H1 (cell line): ENCODE results near the gene MBNL1. TPM values are rescaled to one million over a fixed set of nuclear protein-coding genes. Genes with fewer than 3 reads are reported as not detected.

ENCODE experiments used
- CTCF ChIA-PET: fragments of 300-600 bp; sonication (Branson Sonifier 250); formaldehyde crosslinking; loops from one replicate; lab custom pipeline; 2021; ENCODE audit not compliant: partially characterized antibody; lab: Charles Lee
- POLR2A ChIA-PET: fragments of 300-600 bp; sonication (Branson Sonifier 250); formaldehyde crosslinking; loops from one replicate; lab custom pipeline; 2021; ENCODE audit warnings: inconsistent platforms; ENCODE audit not compliant: partially characterized antibody; lab: Charles Lee
- DNase-seq, 2 experiments: peaks; one replicate each; pipeline versions ENCODE4 v3.0.0 to v3.0.0-alpha.2; 2010 to 2022; ENCODE audit warnings: low spot score in 2 of 2, low read depth in 1 of 2, mixed read lengths in 1 of 2
- FAIRE-seq: peaks from 2 replicates; lab custom pipeline; 2011; peaks lifted over from hg19 to GRCh38; lab: Jason Lieb, UNC
- H2AFZ ChIP-seq: 2 replicates; pipeline ENCODE4 v1.8.1; 2012; ENCODE audit warnings: low read length, inconsistent platforms
- H2AK5ac ChIP-seq: 2 replicates; pipeline ENCODE4 v1.6.1; 2013; ENCODE audit warnings: low read depth, low read length
- H2BK120ac ChIP-seq: replicated peaks from 2 replicates; pipeline ENCODE3; 2013; ENCODE audit warnings: low read depth, low read length, inconsistent platforms
- H2BK12ac ChIP-seq: 2 replicates; pipeline ENCODE4 v1.6.1; 2013; ENCODE audit warnings: low read depth, low read length
- H2BK15ac ChIP-seq: 2 replicates; pipeline ENCODE4 v1.6.1; 2013; ENCODE audit warnings: low read length
- H2BK20ac ChIP-seq: 2 replicates; pipeline ENCODE4 v1.6.1; 2013; ENCODE audit warnings: low read length
- H2BK5ac ChIP-seq: 2 replicates; pipeline ENCODE4 v1.6.1; 2013; ENCODE audit warnings: low read depth, low read length
- H3K14ac ChIP-seq: 2 replicates; pipeline ENCODE4 v1.6.1; 2013; ENCODE audit warnings: inconsistent platforms; ENCODE audit not compliant: insufficient read length
- H3K18ac ChIP-seq: 2 replicates; pipeline ENCODE4 v1.6.1; 2013; ENCODE audit warnings: low read length; ENCODE audit errors: extremely low read depth
- H3K23ac ChIP-seq: 2 replicates; pipeline ENCODE4 v1.6.1; 2013; ENCODE audit warnings: inconsistent platforms; ENCODE audit not compliant: insufficient read length
- H3K23me2 ChIP-seq: 2 replicates; pipeline ENCODE4 v1.6.1; 2013; ENCODE audit warnings: low read depth, low read length
- H3K27ac ChIP-seq: 2 replicates; pipeline ENCODE4 v1.6.1; 2011; ENCODE audit warnings: low read depth, low read length, inconsistent platforms
- H3K27me3 ChIP-seq, 4 experiments: replicated peaks in 1 of 4; 1 replicate in 1 of 4; 2 replicates in 3 of 4; pipeline versions ENCODE4 v1.6.1 to v1.8.1; 2011 to 2013; ENCODE audit warnings: low read length in 3 of 4, mild to moderate bottlenecking in 3 of 4, inconsistent platforms in 2 of 4, mixed read lengths in 2 of 4, moderate library complexity in 1 of 4; ENCODE audit not compliant: control insufficient read depth in 3 of 4, insufficient read depth in 3 of 4; ENCODE audit errors: extremely low read depth in 1 of 4
- H3K36me3 ChIP-seq, 4 experiments: 2 replicates each; pipeline versions ENCODE4 v1.6.1 to v1.8.1; 2011 to 2013; ENCODE audit warnings: mild to moderate bottlenecking in 4 of 4, low read length in 3 of 4, moderate library complexity in 2 of 4, control low read depth in 1 of 4, inconsistent platforms in 1 of 4; ENCODE audit not compliant: insufficient read depth in 4 of 4, control insufficient read depth in 2 of 4
- H3K4ac ChIP-seq: replicated peaks from 2 replicates; pipeline ENCODE3; 2013; ENCODE audit warnings: low read length, low read depth, mixed read lengths, inconsistent platforms; ENCODE audit not compliant: insufficient read length
- H3K4me1 ChIP-seq, 4 experiments: replicated peaks in 1 of 4; 1 replicate in 1 of 4; 2 replicates in 3 of 4; pipeline versions ENCODE4 v1.6.1 to v1.8.1; 2011 to 2013; ENCODE audit warnings: low read length in 3 of 4, inconsistent platforms in 2 of 4, mixed read lengths in 1 of 4; ENCODE audit not compliant: insufficient read depth in 4 of 4, control insufficient read depth in 3 of 4
- H3K4me2 ChIP-seq, 2 experiments: 2 replicates each; pipeline versions ENCODE4 v1.6.1 to v1.8.1; 2011 to 2013; ENCODE audit warnings: low read depth in 2 of 2, low read length in 2 of 2, control low read depth in 1 of 2, inconsistent platforms in 1 of 2, mild to moderate bottlenecking in 1 of 2; ENCODE audit not compliant: insufficient read depth in 1 of 2
- H3K4me3 ChIP-seq, 4 experiments: fragments of 200-600, 300-600 bp in 1 of 4; sonication (generic), shearing (Covaris generic), sonication (Bioruptor Twin) in 1 of 4; 2 replicates each; pipeline versions ENCODE4 v1.5.1 to v1.8.1; 2011 to 2016; ENCODE audit warnings: low read length in 4 of 4, low read depth in 3 of 4, control low read depth in 2 of 4, inconsistent platforms in 2 of 4, mild to moderate bottlenecking in 2 of 4, mixed read lengths in 1 of 4, moderate library complexity in 1 of 4; ENCODE audit not compliant: insufficient read depth in 2 of 4; ENCODE audit errors: extremely low read depth in 1 of 4
- H3K56ac ChIP-seq: replicated peaks from 2 replicates; pipeline ENCODE3; 2013; ENCODE audit warnings: low read depth, mild to moderate bottlenecking, mixed read lengths, low read length, inconsistent platforms; ENCODE audit not compliant: insufficient read length
- H3K79me1 ChIP-seq: 2 replicates; pipeline ENCODE4 v1.6.1; 2013; ENCODE audit warnings: low read depth, low read length, control low read depth
- H3K79me2 ChIP-seq, 2 experiments: 2 replicates each; pipeline versions ENCODE4 v1.6.1 to v1.8.1; 2012 to 2013; ENCODE audit warnings: low read length in 2 of 2, mild to moderate bottlenecking in 2 of 2, inconsistent platforms in 1 of 2; ENCODE audit not compliant: insufficient read depth in 2 of 2, control insufficient read depth in 1 of 2
- H3K9ac ChIP-seq, 4 experiments: replicated peaks in 1 of 4; 1 replicate in 1 of 4; 2 replicates in 3 of 4; pipeline versions ENCODE4 v1.6.1 to v1.8.1; 2011 to 2013; ENCODE audit warnings: low read depth in 3 of 4, low read length in 3 of 4, control low read depth in 2 of 4, mild to moderate bottlenecking in 2 of 4, moderate library complexity in 2 of 4, inconsistent platforms in 1 of 4; ENCODE audit errors: extremely low read depth in 1 of 4
- H3K9me3 ChIP-seq, 2 experiments: 2 replicates each; pipeline versions ENCODE4 v1.6.1 to v1.8.1; 2012 to 2013; ENCODE audit warnings: mild to moderate bottlenecking in 2 of 2, moderate library complexity in 2 of 2, control low read depth in 1 of 2, inconsistent platforms in 1 of 2, low read depth in 1 of 2, low read length in 1 of 2, mixed read lengths in 1 of 2; ENCODE audit not compliant: insufficient read depth in 2 of 2
- H4K20me1 ChIP-seq, 2 experiments: replicated peaks in 1 of 2; 2 replicates each; pipeline versions ENCODE3 to v1.8.1; 2011 to 2013; ENCODE audit warnings: inconsistent platforms in 2 of 2, low read length in 2 of 2, mild to moderate bottlenecking in 1 of 2; ENCODE audit not compliant: insufficient read depth in 2 of 2, control insufficient read depth in 1 of 2
- H4K5ac ChIP-seq: 2 replicates; pipeline ENCODE4 v1.6.1; 2013; ENCODE audit warnings: low read length, low read depth, mixed read lengths, inconsistent platforms; ENCODE audit not compliant: insufficient read length
- H4K8ac ChIP-seq: 2 replicates; pipeline ENCODE4 v1.8.0; 2013; ENCODE audit warnings: mild to moderate bottlenecking, moderate library complexity, low read length, inconsistent platforms; ENCODE audit not compliant: insufficient read depth; ENCODE audit errors: extremely low read depth
- H4K91ac ChIP-seq: replicated peaks from 2 replicates; pipeline ENCODE3; 2013; ENCODE audit warnings: low read length, mixed read lengths, inconsistent platforms; ENCODE audit not compliant: insufficient read length
- BCL11A ChIP-seq, 2 experiments: IDR thresholded peaks; one replicate each; pipeline ENCODE4 v1.6.1; 2011; ENCODE audit warnings: low read depth in 2 of 2, low read length in 2 of 2, mild to moderate bottlenecking in 2 of 2
- GTF2F1 ChIP-seq: IDR thresholded peaks from 2 replicates; pipeline ENCODE4 v1.6.1; 2012; ENCODE audit warnings: low read depth, low read length, improper control_type of control experiment, borderline replicate concordance
- WGBS, 2 experiments: shearing (Covaris generic) in 1 of 2; methylation state at CpG; one replicate each; pipeline versions ENCODE4 v1.1.6 to v1.1.7; 2013 to 2015; ENCODE audit warnings: low lambda C conversion rate in 2 of 2, mixed read lengths in 2 of 2, inconsistent platforms in 1 of 2, low coverage in 1 of 2, missing lambda C conversion rate in 1 of 2; ENCODE audit not compliant: insufficient replicate concordance in 2 of 2, insufficient coverage in 1 of 2, insufficient read length in 1 of 2; ENCODE audit errors: extremely low coverage in 1 of 2, missing lambda C conversion rate in 1 of 2; 5-methylcytosine and 5-hydroxymethylcytosine counted together
- polyA plus RNA-seq, 7 experiments: library from polyadenylated mRNA; depleted of rRNA in 3 of 7; stranded (reverse) in 5 of 7; unstranded in 2 of 7; fragments of >200 nt in 5 of 7; fragments of 200-250 nt in 2 of 7; gene quantifications; 1 replicate in 5 of 7; 2 replicates in 1 of 7; 4 replicates in 1 of 7; pipeline versions ENCODE4 v1.2.1 to v1.2.3, GENCODE V29; 2011 to 2013; ENCODE audit warnings: missing spikeins in 2 of 7, mixed read lengths in 2 of 7
- total RNA-seq: library from RNA; stranded (reverse); fragmentation: NEBNext Ultra II Directional; extraction: Animal tissue kit (Norgen Biotek cat#: 25700); gene quantifications from 2 replicates; pipeline ENCODE4 v1.2.1, GENCODE V29; 2021
- TF ChIP-seq, protein P1 (sequence below): IDR thresholded peaks from 2 replicates; pipeline ENCODE4 v1.6.1; 2012; ENCODE audit warnings: low read length, inconsistent platforms

The MBNL1 gene
- total and polyA plus RNA-seq, 2 of the 8 experiments (the other 6 are each of a cell fraction or from before 2014, with no cell fraction given): 5.0 to 16.4 TPM

DNA sequence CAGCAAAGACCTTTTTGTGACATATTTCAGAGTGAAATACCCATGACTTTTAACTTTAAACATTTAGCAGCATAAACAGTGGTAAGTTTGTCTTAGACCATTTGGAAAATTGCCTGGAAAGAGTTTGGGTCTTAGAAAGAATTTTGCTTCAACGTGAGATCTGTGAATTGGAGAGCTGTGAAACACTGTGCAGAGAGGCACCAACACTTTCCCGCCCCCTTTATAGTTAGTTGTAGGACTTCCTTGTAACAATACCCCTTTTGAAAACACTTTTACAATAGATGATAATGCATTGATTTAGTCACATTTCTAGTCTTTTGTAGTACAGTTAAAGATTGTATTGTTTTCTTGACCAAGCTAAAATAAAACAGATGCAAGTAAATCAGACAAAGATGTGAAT is 43.5 kb upstream of the MBNL1 start:
- Histone ChIP-seq H2BK120ac (no peak overlapping the region), H3K79me2 (no peaks in the 10 kb centered on the region), H3K23ac (no peak overlapping the region), H3K79me1 (no peaks in the 10 kb centered on the region), H3K4me1 (no peaks in the 10 kb centered on the region), H3K36me3 (no peaks in the 10 kb centered on the region), H2AK5ac (no peak overlapping the region), H3K9ac (no peak overlapping the region), H3K27ac (no peak overlapping the region), H2BK15ac (no peak overlapping the region), H4K20me1 (no peaks in the 10 kb centered on the region), H3K18ac (no peak overlapping the region), H3K27me3 (no peaks in the 10 kb centered on the region), H3K4me2 (no peak overlapping the region), H3K14ac (no peak overlapping the region), H3K56ac (no peak overlapping the region), H3K4me3 (no peak overlapping the region), H3K4ac (no peak overlapping the region), H2AFZ (no peak overlapping the region), H2BK5ac (no peak overlapping the region), H4K8ac (no peak overlapping the region), H2BK20ac (no peak overlapping the region), H4K5ac (no peak overlapping the region), H4K91ac (no peak overlapping the region), H3K23me2 (no peaks in the 10 kb centered on the region), H2BK12ac (no peak overlapping the region), H3K9me3 (no peaks in the 10 kb centered on the region)
- ChIA-PET POLR2A (no interaction called here), CTCF (no interaction called here)
- DNase-seq: no peak
- WGBS, 2 experiments: 84% methylated on average over 2 of the region's 2 CpGs; no CpG with 5 or more reads in 1 of the 2 experiments
- FAIRE-seq: no peak
- TF ChIP-seq, protein P1, sequence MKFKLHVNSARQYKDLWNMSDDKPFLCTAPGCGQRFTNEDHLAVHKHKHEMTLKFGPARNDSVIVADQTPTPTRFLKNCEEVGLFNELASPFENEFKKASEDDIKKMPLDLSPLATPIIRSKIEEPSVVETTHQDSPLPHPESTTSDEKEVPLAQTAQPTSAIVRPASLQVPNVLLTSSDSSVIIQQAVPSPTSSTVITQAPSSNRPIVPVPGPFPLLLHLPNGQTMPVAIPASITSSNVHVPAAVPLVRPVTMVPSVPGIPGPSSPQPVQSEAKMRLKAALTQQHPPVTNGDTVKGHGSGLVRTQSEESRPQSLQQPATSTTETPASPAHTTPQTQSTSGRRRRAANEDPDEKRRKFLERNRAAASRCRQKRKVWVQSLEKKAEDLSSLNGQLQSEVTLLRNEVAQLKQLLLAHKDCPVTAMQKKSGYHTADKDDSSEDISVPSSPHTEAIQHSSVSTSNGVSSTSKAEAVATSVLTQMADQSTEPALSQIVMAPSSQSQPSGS: no peak
- TF ChIP-seq BCL11A (IDR thresholded peaks at IDR 0.05; ENCODE audit: low read depth in 2 of 2, low read length in 2 of 2) (no peak), GTF2F1 (no peak)
